Myometrial cell (primary cell): ENCODE results near the gene SGCE. TPM values are rescaled to one million over a fixed set of nuclear protein-coding genes. Genes with fewer than 3 reads are reported as not detected.

Experiments
- total RNA-seq: library from RNA; depleted of rRNA; stranded (reverse); fragments of >200 nt; gene quantifications from 2 replicates; pipeline ENCODE4 v1.2.3, GENCODE V29; 2015

SGCE gene
- total RNA-seq: 117 and 135 TPM in 2 replicates

GRCh38 chr7:94655848-94656657 lies at the start of gene SGCE:
SGCE (minus strand) TSS chr7:94656133; CDS start chr7:94656098, 35 bp downstream.

Other genes with a start within 250 kb of the SGCE start
- gene CASD1, start 146.3 kb downstream of the SGCE start, total RNA-seq: 6.1 and 8.5 TPM in 2 replicates